ENCODE data around the gene RIGI. TPM values are rescaled to one million over a fixed set of nuclear protein-coding genes. Genes with fewer than 3 reads are reported as not detected.

RIGI gene
- total and polyA plus RNA-seq, 9 of the 15 experiments (the other 6 are each of a cell fraction or from before 2014, with no cell fraction given) = 0.27 to 1.1 (median 0.54) TPM

DNA sequence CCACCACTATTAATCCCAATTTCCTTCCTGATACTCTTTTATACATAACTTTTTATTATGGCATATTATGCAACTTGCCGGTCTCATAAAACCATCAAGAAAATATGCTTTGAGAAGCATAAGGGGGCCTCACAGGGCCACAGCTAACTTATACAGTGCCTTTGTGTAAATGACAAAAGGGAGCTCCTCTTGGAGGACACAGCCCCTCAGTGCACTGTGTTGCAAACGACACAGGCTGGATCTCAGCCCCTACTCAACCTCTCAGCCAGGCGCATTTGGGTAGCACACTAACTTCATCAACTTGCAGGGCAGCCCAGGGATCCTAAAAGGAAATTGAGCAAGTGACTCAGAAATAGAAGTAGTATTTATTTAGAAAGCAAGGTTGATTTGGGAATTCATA lies 35.4 kb downstream of the RIGI start:
- POLR2A ChIA-PET = no interaction called here
- H3K9me3 ChIP-seq (replicated peaks; ENCODE audit: control insufficient read depth, insufficient read depth, low read depth, low read length) = no peaks in the 10 kb centered on the region
- CTCF ChIA-PET (ENCODE audit: low intra/inter-chr PET ratio) = no interaction called here
- no peak overlapping the region for H3K4me2 ChIP-seq (ENCODE audit: insufficient read depth, low read length)
- H3K9ac ChIP-seq (ENCODE audit: insufficient read depth in 1 of 2, low read depth in 2 of 2, low read length in 2 of 2) = no peak overlapping the region
- FAIRE-seq = no peak
- no peaks in the 10 kb centered on the region for H3K9me1 ChIP-seq (ENCODE audit: control insufficient read depth, insufficient read depth, low read length)
- H3K36me3 ChIP-seq (ENCODE audit: control insufficient read depth, insufficient read depth, low read length) = no peaks in the 10 kb centered on the region
- DNase-seq (ENCODE audit: extremely low read depth in 1 of 4, low spot score in 3 of 4) = no peak
- intact Hi-C loops (cut with micrococcal nuclease) (no loop called here), in situ Hi-C loops (cut with MboI) (no loop called here)
- ATAC-seq = no peak
- H3K79me2 ChIP-seq (ENCODE audit: control insufficient read depth, insufficient read depth, low read length) = no peaks in the 10 kb centered on the region
- no peak overlapping the region for H3K27ac ChIP-seq (ENCODE audit: extremely low read depth, low read depth, low read length)
- WGBS (ENCODE audit: insufficient coverage, low coverage, missing lambda C conversion rate) = 44% methylated on average over 3 of the region's 3 CpGs
- no peaks in the 10 kb centered on the region for H3K27me3 ChIP-seq (ENCODE audit: control insufficient read depth in 2 of 2, insufficient read depth in 2 of 2, low read length in 2 of 2)
- no TSS peak for BruUV-seq (replicated peaks)
- no peaks in the 10 kb centered on the region for H3K4me1 ChIP-seq (replicated peaks in 1 of 2; ENCODE audit: control insufficient read depth in 2 of 2, insufficient read depth in 2 of 2, low read length in 2 of 2)
- H4K20me1 ChIP-seq (replicated peaks; ENCODE audit: control insufficient read depth, insufficient read depth, low read length) = no peaks in the 10 kb centered on the region
- no peak overlapping the region for H3K4me3 ChIP-seq
- no peak overlapping the region for H2AFZ ChIP-seq (ENCODE audit: low read depth, low read length)
- no peak for TF ChIP-seq SMARCA5 (IDR thresholded peaks at IDR 0.05)
- TF ChIP-seq HNRNPUL1 (IDR thresholded peaks at IDR 0.05; ENCODE audit: low read length) = no peak
- no peak for TF ChIP-seq SIX5 (IDR thresholded peaks at IDR 0.05; ENCODE audit: borderline replicate concordance in 1 of 2, insufficient read depth in 1 of 2, low read depth in 1 of 2, low read length in 2 of 2)
- TF ChIP-seq DDX20 (tag; IDR thresholded peaks at IDR 0.05; ENCODE audit: low read depth) = no peak
- TF ChIP-seq, protein P1, sequence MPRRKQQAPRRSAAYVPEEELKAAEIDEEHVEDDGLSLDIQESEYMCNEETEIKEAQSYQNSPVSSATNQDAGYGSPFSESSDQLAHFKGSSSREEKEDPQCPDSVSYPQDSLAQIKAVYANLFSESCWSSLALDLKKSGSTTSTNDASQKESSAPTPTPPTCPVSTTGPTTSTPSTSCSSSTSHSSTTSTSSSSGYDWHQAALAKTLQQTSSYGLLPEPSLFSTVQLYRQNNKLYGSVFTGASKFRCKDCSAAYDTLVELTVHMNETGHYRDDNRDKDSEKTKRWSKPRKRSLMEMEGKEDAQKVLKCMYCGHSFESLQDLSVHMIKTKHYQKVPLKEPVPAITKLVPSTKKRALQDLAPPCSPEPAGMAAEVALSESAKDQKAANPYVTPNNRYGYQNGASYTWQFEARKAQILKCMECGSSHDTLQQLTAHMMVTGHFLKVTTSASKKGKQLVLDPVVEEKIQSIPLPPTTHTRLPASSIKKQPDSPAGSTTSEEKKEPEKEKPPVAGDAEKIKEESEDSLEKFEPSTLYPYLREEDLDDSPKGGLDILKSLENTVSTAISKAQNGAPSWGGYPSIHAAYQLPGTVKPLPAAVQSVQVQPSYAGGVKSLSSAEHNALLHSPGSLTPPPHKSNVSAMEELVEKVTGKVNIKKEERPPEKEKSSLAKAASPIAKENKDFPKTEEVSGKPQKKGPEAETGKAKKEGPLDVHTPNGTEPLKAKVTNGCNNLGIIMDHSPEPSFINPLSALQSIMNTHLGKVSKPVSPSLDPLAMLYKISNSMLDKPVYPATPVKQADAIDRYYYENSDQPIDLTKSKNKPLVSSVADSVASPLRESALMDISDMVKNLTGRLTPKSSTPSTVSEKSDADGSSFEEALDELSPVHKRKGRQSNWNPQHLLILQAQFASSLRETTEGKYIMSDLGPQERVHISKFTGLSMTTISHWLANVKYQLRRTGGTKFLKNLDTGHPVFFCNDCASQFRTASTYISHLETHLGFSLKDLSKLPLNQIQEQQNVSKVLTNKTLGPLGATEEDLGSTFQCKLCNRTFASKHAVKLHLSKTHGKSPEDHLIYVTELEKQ (CRISPR knock-in tag; IDR thresholded peaks at IDR 0.05) = no peak
- no peak for TF ChIP-seq BACH1 (tag; IDR thresholded peaks at IDR 0.05)
- TF ChIP-seq, protein P2, sequence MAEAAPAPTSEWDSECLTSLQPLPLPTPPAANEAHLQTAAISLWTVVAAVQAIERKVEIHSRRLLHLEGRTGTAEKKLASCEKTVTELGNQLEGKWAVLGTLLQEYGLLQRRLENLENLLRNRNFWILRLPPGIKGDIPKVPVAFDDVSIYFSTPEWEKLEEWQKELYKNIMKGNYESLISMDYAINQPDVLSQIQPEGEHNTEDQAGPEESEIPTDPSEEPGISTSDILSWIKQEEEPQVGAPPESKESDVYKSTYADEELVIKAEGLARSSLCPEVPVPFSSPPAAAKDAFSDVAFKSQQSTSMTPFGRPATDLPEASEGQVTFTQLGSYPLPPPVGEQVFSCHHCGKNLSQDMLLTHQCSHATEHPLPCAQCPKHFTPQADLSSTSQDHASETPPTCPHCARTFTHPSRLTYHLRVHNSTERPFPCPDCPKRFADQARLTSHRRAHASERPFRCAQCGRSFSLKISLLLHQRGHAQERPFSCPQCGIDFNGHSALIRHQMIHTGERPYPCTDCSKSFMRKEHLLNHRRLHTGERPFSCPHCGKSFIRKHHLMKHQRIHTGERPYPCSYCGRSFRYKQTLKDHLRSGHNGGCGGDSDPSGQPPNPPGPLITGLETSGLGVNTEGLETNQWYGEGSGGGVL (CRISPR knock-in tag; IDR thresholded peaks at IDR 0.05) = no peak
- no peak for TF ChIP-seq BCOR (IDR thresholded peaks at IDR 0.05)
- TF ChIP-seq, protein P3, sequence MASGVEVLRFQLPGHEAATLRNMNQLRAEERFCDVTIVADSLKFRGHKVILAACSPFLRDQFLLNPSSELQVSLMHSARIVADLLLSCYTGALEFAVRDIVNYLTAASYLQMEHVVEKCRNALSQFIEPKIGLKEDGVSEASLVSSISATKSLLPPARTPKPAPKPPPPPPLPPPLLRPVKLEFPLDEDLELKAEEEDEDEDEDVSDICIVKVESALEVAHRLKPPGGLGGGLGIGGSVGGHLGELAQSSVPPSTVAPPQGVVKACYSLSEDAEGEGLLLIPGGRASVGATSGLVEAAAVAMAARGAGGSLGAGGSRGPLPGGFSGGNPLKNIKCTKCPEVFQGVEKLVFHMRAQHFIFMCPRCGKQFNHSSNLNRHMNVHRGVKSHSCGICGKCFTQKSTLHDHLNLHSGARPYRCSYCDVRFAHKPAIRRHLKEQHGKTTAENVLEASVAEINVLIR (CRISPR knock-in tag; IDR thresholded peaks at IDR 0.05) = no peak
- TF ChIP-seq, protein P4, sequence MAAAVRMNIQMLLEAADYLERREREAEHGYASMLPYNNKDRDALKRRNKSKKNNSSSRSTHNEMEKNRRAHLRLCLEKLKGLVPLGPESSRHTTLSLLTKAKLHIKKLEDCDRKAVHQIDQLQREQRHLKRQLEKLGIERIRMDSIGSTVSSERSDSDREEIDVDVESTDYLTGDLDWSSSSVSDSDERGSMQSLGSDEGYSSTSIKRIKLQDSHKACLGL (CRISPR knock-in tag; IDR thresholded peaks at IDR 0.05; ENCODE audit: borderline replicate concordance, poor library complexity, severe bottlenecking) = no peak
- TF ChIP-seq GATAD2B (IDR thresholded peaks at IDR 0.05; ENCODE audit: borderline replicate concordance) = no peak
- no peak for TF ChIP-seq TEAD2 (tag; IDR thresholded peaks at IDR 0.05)
- TF ChIP-seq FUS (optimal IDR thresholded peaks at IDR 0.05; ENCODE audit: low read depth, low read length) = no peak
- no peak for TF ChIP-seq ZNF274 (IDR thresholded peaks at IDR 0.05; ENCODE audit: borderline replicate concordance, low read depth, low read length)
- TF ChIP-seq, protein P5, sequence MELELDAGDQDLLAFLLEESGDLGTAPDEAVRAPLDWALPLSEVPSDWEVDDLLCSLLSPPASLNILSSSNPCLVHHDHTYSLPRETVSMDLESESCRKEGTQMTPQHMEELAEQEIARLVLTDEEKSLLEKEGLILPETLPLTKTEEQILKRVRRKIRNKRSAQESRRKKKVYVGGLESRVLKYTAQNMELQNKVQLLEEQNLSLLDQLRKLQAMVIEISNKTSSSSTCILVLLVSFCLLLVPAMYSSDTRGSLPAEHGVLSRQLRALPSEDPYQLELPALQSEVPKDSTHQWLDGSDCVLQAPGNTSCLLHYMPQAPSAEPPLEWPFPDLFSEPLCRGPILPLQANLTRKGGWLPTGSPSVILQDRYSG (tag; conservative IDR thresholded peaks at IDR 0.05; ENCODE audit: low read depth) = no peak
